GM23248 (cell line): ENCODE data around the gene OR6B1. TPM values are rescaled to one million over a fixed set of nuclear protein-coding genes. Genes with fewer than 3 reads are reported as not detected.

Source experiments
- DNase-seq: peaks from one replicate; pipeline ENCODE4 v3.0.0-alpha.2; 2015
- H2AFZ ChIP-seq: fragments of 200-600 bp; sonication (generic); 2 replicates; pipeline ENCODE4 v1.6.1; 2016; ENCODE audit warnings: antibody characterized with exemption
- H3F3A ChIP-seq: fragments of 200-600 bp; sonication (generic); 2 replicates; pipeline ENCODE4 v1.6.1; 2016; ENCODE audit warnings: mild to moderate bottlenecking, antibody characterized with exemption, mixed run types; ENCODE audit not compliant: insufficient read depth
- H3K27ac ChIP-seq: fragments of 200-600 bp; sonication (generic); 2 replicates; pipeline ENCODE4 v1.5.1; 2016; ENCODE audit warnings: mild to moderate bottlenecking
- H3K27me3 ChIP-seq: fragments of 200-600 bp; sonication (generic); replicated peaks from 2 replicates; pipeline ENCODE4 v1.6.1; 2016; ENCODE audit warnings: mild to moderate bottlenecking; ENCODE audit not compliant: insufficient read depth
- H3K36me3 ChIP-seq: fragments of 200-600 bp; sonication (generic); 2 replicates; pipeline ENCODE4 v1.6.1; 2016; ENCODE audit warnings: low read depth, mild to moderate bottlenecking
- H3K4me1 ChIP-seq: fragments of 200-600 bp; sonication (generic); 2 replicates; pipeline ENCODE4 v1.6.1; 2016; ENCODE audit warnings: mild to moderate bottlenecking; ENCODE audit not compliant: insufficient read depth
- H3K4me2 ChIP-seq: fragments of 200-600 bp; sonication (generic); one replicate; pipeline ENCODE4 v1.6.1; 2016; ENCODE audit warnings: mild to moderate bottlenecking; ENCODE audit not compliant: unreplicated experiment
- H3K4me3 ChIP-seq: fragments of 200-600 bp; sonication (generic); 2 replicates; pipeline ENCODE4 v1.5.1; 2016; ENCODE audit warnings: mild to moderate bottlenecking
- H3K79me2 ChIP-seq: fragments of 200-600 bp; sonication (generic); 2 replicates; pipeline ENCODE4 v1.6.1; 2016; ENCODE audit warnings: mild to moderate bottlenecking; ENCODE audit not compliant: insufficient read depth
- H3K9ac ChIP-seq: fragments of 200-600 bp; sonication (generic); 2 replicates; pipeline ENCODE4 v1.6.1; 2016; ENCODE audit warnings: mild to moderate bottlenecking
- H3K9me2 ChIP-seq: fragments of 200-600 bp; sonication (generic); 2 replicates; pipeline ENCODE4 v1.6.1; 2016; ENCODE audit warnings: mixed run types, mild to moderate bottlenecking, moderate library complexity; ENCODE audit not compliant: insufficient read depth
- H3K9me3 ChIP-seq: fragments of 200-600 bp; sonication (generic); one replicate; pipeline ENCODE4 v1.6.1; 2017; ENCODE audit warnings: low read depth
- H4K20me1 ChIP-seq: fragments of 200-600 bp; sonication (generic); 2 replicates; pipeline ENCODE4 v1.6.0; 2016; ENCODE audit not compliant: insufficient read depth
- EZH2 ChIP-seq: fragments of 200-600 bp; sonication (generic); IDR thresholded peaks from 2 replicates; pipeline ENCODE4 v1.6.1; 2018; ENCODE audit warnings: antibody characterized with exemption, mild to moderate bottlenecking; ENCODE audit not compliant: insufficient read depth, poor library complexity, severe bottlenecking
- EZH2phosphoT487 ChIP-seq: fragments of 200-600 bp; sonication (generic); IDR thresholded peaks from 2 replicates; pipeline ENCODE4 v1.6.1; 2018; ENCODE audit warnings: antibody characterized with exemption, moderate library complexity, mild to moderate bottlenecking, low read depth; ENCODE audit not compliant: insufficient read depth
- WGBS, 2 experiments: methylation state at CpG; one replicate each; pipeline ENCODE4 v1.1.6; 2015 to 2017; ENCODE audit warnings: low lambda C conversion rate in 2 of 2, low coverage in 1 of 2; ENCODE audit errors: missing lambda C conversion rate in 2 of 2; 5-methylcytosine and 5-hydroxymethylcytosine counted together
- in situ Hi-C: fragments of 300-500 bp; cut with MboI; formaldehyde crosslinking; loops from 2 replicates; pipeline ENCODE4 v1.15.0; 2020
- polyA plus RNA-seq: library from polyadenylated mRNA; unstranded; fragments of >200 nt; fragmentation: Nextera tagmentation; extraction: Ambion mirVana; gene quantifications from 2 replicates; pipeline ENCODE4 v1.2.1, GENCODE V29; 2016
- total RNA-seq: library from RNA; depleted of rRNA; stranded (reverse); fragments of >200 nt; shearing (Covaris generic); gene quantifications from 2 replicates; pipeline ENCODE4 v1.2.3, GENCODE V29; 2014

Gene OR6B1
- total and polyA plus RNA-seq, 2 experiments from 2014 or later = not detected

- H3K36me3 ChIP-seq = no peaks in the 10 kb centered on the region
- 63 to 64% methylated on average over 5 of the region's 5 CpGs for WGBS, 2 experiments
- no peaks in the 10 kb centered on the region for H3K4me1 ChIP-seq
- no peaks in the 10 kb centered on the region for H3K9me3 ChIP-seq
- TF ChIP-seq EZH2 (no peak), EZH2phosphoT487 (no peak)
- H3K4me2 ChIP-seq = no peak overlapping the region
- H3K27me3 ChIP-seq = no peaks in the 10 kb centered on the region
- no peaks in the 10 kb centered on the region for H3K9me2 ChIP-seq
- in situ Hi-C loops = no loop called here
- no peak overlapping the region for H3K4me3 ChIP-seq
- no peaks in the 10 kb centered on the region for H3K79me2 ChIP-seq
- peak; percentile 77 for DNase-seq
- H2AFZ ChIP-seq = peak overlapping the region; percentile 34; the same call in 1 of the 2 replicates
- H3K9ac ChIP-seq = no peak overlapping the region
- no peaks in the 10 kb centered on the region for H3F3A ChIP-seq
- no peaks in the 10 kb centered on the region for H4K20me1 ChIP-seq
- H3K27ac ChIP-seq = no peak overlapping the region
These were observed 11.5 kb downstream of the OR6B1 start for GRCh38 chr7:144011458-144012230.

- no peak overlapping the region for H3K4me3 ChIP-seq
- H3F3A ChIP-seq = peaks cover 16% of the 10 kb centered on the region; the same call in 1 of the 2 replicates
- H3K4me2 ChIP-seq = no peak overlapping the region
- no peaks in the 10 kb centered on the region for H4K20me1 ChIP-seq
- H2AFZ ChIP-seq = no peak overlapping the region
- DNase-seq = no peak
- H3K79me2 ChIP-seq = no peaks in the 10 kb centered on the region
- H3K9me3 ChIP-seq = no peaks in the 10 kb centered on the region
- no peak overlapping the region for H3K27ac ChIP-seq
- H3K4me1 ChIP-seq = peaks cover 14% of the 10 kb centered on the region
- in situ Hi-C loops = no loop called here
- no peaks in the 10 kb centered on the region for H3K36me3 ChIP-seq
- 94 to 99% methylated on average over 4 of the region's 4 CpGs for WGBS, 2 experiments
- H3K9me2 ChIP-seq = no peaks in the 10 kb centered on the region
- TF ChIP-seq EZH2 = no peak
- TF ChIP-seq EZH2phosphoT487 = no peak
- no peak overlapping the region for H3K9ac ChIP-seq
- H3K27me3 ChIP-seq = no peaks in the 10 kb centered on the region
These were observed 17.9 kb downstream of the OR6B1 start for GRCh38 chr7:144018065-144018464.

- Histone ChIP-seq H3K9me2 (no peaks in the 10 kb centered on the region), H3K9me3 (no peaks in the 10 kb centered on the region), H3K27ac (peak overlapping the region; percentile 77), H3F3A (peaks cover 16% of the 10 kb centered on the region; the same call in 1 of the 2 replicates), H3K4me1 (peaks cover 14% of the 10 kb centered on the region), H3K27me3 (no peaks in the 10 kb centered on the region), H4K20me1 (no peaks in the 10 kb centered on the region), H3K4me3 (no peak overlapping the region), H2AFZ (0 out of 2 replicates have a peak overlapping the region, but pooled peaks have one; percentile 8), H3K4me2 (peak overlapping the region; percentile 62), H3K9ac (peak overlapping the region; percentile 45), H3K36me3 (no peaks in the 10 kb centered on the region), H3K79me2 (no peaks in the 10 kb centered on the region)
- DNase-seq = peak; percentile 92
- no peak for TF ChIP-seq EZH2
- no peak for TF ChIP-seq EZH2phosphoT487
- WGBS, 2 experiments = 8 to 24% methylated on average over 2 of the region's 2 CpGs
- in situ Hi-C loops = no loop called here
These were observed 19.3 kb downstream of the OR6B1 start for GRCh38 chr7:144019457-144019856.

GRCh38 chr7:144020340-144020739 is 20.2 kb downstream of the OR6B1 start:
- H3K79me2 ChIP-seq = no peaks in the 10 kb centered on the region
- no peaks in the 10 kb centered on the region for H3K9me3 ChIP-seq
- no peak overlapping the region for H2AFZ ChIP-seq

More at GRCh38 chr7:144020340-144020739, 20.2 kb downstream of the OR6B1 start:
- in situ Hi-C loops = no loop called here
- Histone ChIP-seq H3K4me3 (no peak overlapping the region), H3K36me3 (no peaks in the 10 kb centered on the region), H3F3A (peaks cover 16% of the 10 kb centered on the region; the same call in 1 of the 2 replicates), H3K9ac (no peak overlapping the region; the same call in 1 of the 2 replicates), H3K27ac (no peak overlapping the region), H4K20me1 (no peaks in the 10 kb centered on the region), H3K27me3 (no peaks in the 10 kb centered on the region), H3K4me2 (no peak overlapping the region), H3K4me1 (peaks cover 14% of the 10 kb centered on the region), H3K9me2 (no peaks in the 10 kb centered on the region)
- TF ChIP-seq EZH2phosphoT487 = no peak
- TF ChIP-seq EZH2 = no peak
- no peak for DNase-seq
- 74 to 76% methylated on average over 3 of the region's 3 CpGs for WGBS, 2 experiments
